PC-3 (cell line): ENCODE results near the gene MSX1. TPM values are rescaled to one million over a fixed set of nuclear protein-coding genes. Genes with fewer than 3 reads are reported as not detected.

Experiments used
- ATAC-seq: fragments of 200-7000 bp; cut with Tn5 transposase; 2 replicates; pipeline ENCODE4 v1.9.1; 2020; ENCODE audit warnings: mild to moderate bottlenecking, moderate library complexity
- BruUV-seq: library from RNA; stranded (reverse); fragments of 400-500 nt; replicated peaks from 2 replicates; lab custom pipeline; 2021; lab: Mats Ljungman, UMichigan
- CTCF ChIA-PET: fragments of 300-600 bp; sonication (Branson Sonifier 250); formaldehyde crosslinking; loops from one replicate; lab custom pipeline; 2022; ENCODE audit warnings: antibody characterized with exemption; lab: Charles Lee
- POLR2A ChIA-PET: fragments of 300-600 bp; sonication (Branson Sonifier 250); formaldehyde crosslinking; loops from one replicate; lab custom pipeline; 2022; ENCODE audit warnings: antibody characterized with exemption; ENCODE audit not compliant: unreplicated experiment; lab: Charles Lee
- DNase-seq: peaks from one replicate; pipeline ENCODE4 v3.0.0-alpha.2; 2015
- H2AFZ ChIP-seq: fragments of 300-600 bp; sonication (generic); 2 replicates; pipeline ENCODE4 v1.6.0; 2016; ENCODE audit warnings: antibody characterized with exemption, low read length
- H3F3A ChIP-seq: fragments of 300-600 bp; sonication (generic); one replicate; pipeline ENCODE4 v1.6.0; 2017; ENCODE audit warnings: antibody characterized with exemption, low read length, control low read depth, mild to moderate bottlenecking; ENCODE audit not compliant: unreplicated experiment
- H3K27ac ChIP-seq: fragments of 300-600 bp; sonication (generic); 2 replicates; pipeline ENCODE4 v1.5.1; 2016; ENCODE audit warnings: mild to moderate bottlenecking, low read length
- H3K27me3 ChIP-seq: fragments of 300-600 bp; sonication (generic); 2 replicates; pipeline ENCODE4 v1.6.1; 2016; ENCODE audit warnings: low read length, mixed read lengths
- H3K36me3 ChIP-seq: fragments of 300-600 bp; sonication (generic); 2 replicates; pipeline ENCODE4 v1.6.1; 2016; ENCODE audit warnings: low read depth, mixed run types, low read length, mixed read lengths
- H3K4me1 ChIP-seq: fragments of 300-600 bp; sonication (generic); 2 replicates; pipeline ENCODE4 v1.5.1; 2016; ENCODE audit warnings: low read length; ENCODE audit not compliant: insufficient read depth
- H3K4me2 ChIP-seq: fragments of 300-600 bp; sonication (generic); 2 replicates; pipeline ENCODE4 v1.6.0; 2016; ENCODE audit warnings: low read length
- H3K4me3 ChIP-seq: fragments of 300-600 bp; sonication (generic); 2 replicates; pipeline ENCODE4 v1.5.1; 2016; ENCODE audit warnings: mild to moderate bottlenecking, low read length, mixed read lengths
- H3K79me2 ChIP-seq: fragments of 300-600 bp; sonication (generic); 2 replicates; pipeline ENCODE4 v1.6.1; 2017; ENCODE audit warnings: low read length, mixed read lengths
- H3K9ac ChIP-seq: fragments of 300-600 bp; sonication (generic); 2 replicates; pipeline ENCODE4 v1.6.0; 2016; ENCODE audit warnings: mild to moderate bottlenecking, low read length
- H3K9me2 ChIP-seq: fragments of 300-600 bp; sonication (generic); replicated peaks from 2 replicates; pipeline ENCODE4 v1.6.1; 2016; ENCODE audit warnings: mixed run types, low read length, mixed read lengths
- H3K9me3 ChIP-seq: fragments of 300-600 bp; sonication (generic); 2 replicates; pipeline ENCODE4 v1.6.1; 2016; ENCODE audit warnings: low read length, mixed read lengths
- H4K20me1 ChIP-seq: fragments of 300-600 bp; sonication (generic); 2 replicates; pipeline ENCODE4 v1.6.1; 2016; ENCODE audit warnings: low read length, mixed read lengths
- CTCF ChIP-seq: fragments of 300-600 bp; sonication (generic); conservative IDR thresholded peaks from 2 replicates; pipeline ENCODE4 v1.5.1; 2017; ENCODE audit warnings: antibody characterized with exemption, low read depth, mild to moderate bottlenecking, low read length
- EZH2 ChIP-seq: fragments of 300-600 bp; sonication (generic); IDR thresholded peaks from one replicate; pipeline ENCODE4 v1.6.1; 2017; ENCODE audit warnings: antibody characterized with exemption, mild to moderate bottlenecking, low read length; ENCODE audit not compliant: unreplicated experiment
- EZH2phosphoT487 ChIP-seq: fragments of 300-600 bp; sonication (generic); IDR thresholded peaks from 2 replicates; pipeline ENCODE4 v1.6.1; 2018; ENCODE audit warnings: mild to moderate bottlenecking, antibody characterized with exemption, low read length, borderline replicate concordance
- intact Hi-C: fragments of 100-400 bp; cut with micrococcal nuclease; formaldehyde crosslinking; loops from 2 replicates; pipeline ENCODE4 v1.9.0; 2023
- total RNA-seq: library from RNA; depleted of rRNA; stranded (reverse); fragments of >200 nt; gene quantifications from 2 replicates; pipeline ENCODE4 v1.2.3, GENCODE V29; 2014

The MSX1 gene
- total RNA-seq, 1 experiment from 2014 or later, result 7.5 TPM

GRCh38 chr4:4824232-4824631, 35.2 kb upstream of the MSX1 start:
- POLR2A ChIA-PET, result no interaction called here

GRCh38 chr4:4825431-4825830, 34.0 kb upstream of the MSX1 start:
- TF ChIP-seq CTCF, result no peak
- TF ChIP-seq EZH2phosphoT487, result no peak
- no peak for TF ChIP-seq EZH2
- H3K79me2 ChIP-seq, result no peaks in the 10 kb centered on the region
- H3K9ac ChIP-seq, result no peak overlapping the region
- ChIA-PET POLR2A (no interaction called here), CTCF (no interaction called here)
- H3K4me1 ChIP-seq, result no peaks in the 10 kb centered on the region
- H3F3A ChIP-seq, result no peaks in the 10 kb centered on the region
- ATAC-seq (no peak), DNase-seq (no peak)
- intact Hi-C loops, result no loop called here
- no peak overlapping the region for H3K4me3 ChIP-seq
- no peaks in the 10 kb centered on the region for H3K36me3 ChIP-seq
- H3K9me3 ChIP-seq, result no peaks in the 10 kb centered on the region
- no peaks in the 10 kb centered on the region for H3K9me2 ChIP-seq
- H3K27me3 ChIP-seq, result no peaks in the 10 kb centered on the region
- H3K27ac ChIP-seq, result no peak overlapping the region
- H2AFZ ChIP-seq, result no peak overlapping the region
- H3K4me2 ChIP-seq, result no peak overlapping the region
- BruUV-seq, result no TSS peak
- no peaks in the 10 kb centered on the region for H4K20me1 ChIP-seq

More at GRCh38 chr4:4824232-4824631, 35.2 kb upstream of the MSX1 start:
- DNase-seq, result no peak
- Histone ChIP-seq H3K36me3 (no peaks in the 10 kb centered on the region), H3K9me3 (no peaks in the 10 kb centered on the region), H3F3A (no peaks in the 10 kb centered on the region), H4K20me1 (no peaks in the 10 kb centered on the region), H3K9ac (no peak overlapping the region), H2AFZ (no peak overlapping the region), H3K27ac (no peak overlapping the region), H3K4me1 (no peaks in the 10 kb centered on the region), H3K27me3 (no peaks in the 10 kb centered on the region), H3K9me2 (no peaks in the 10 kb centered on the region), H3K4me3 (no peak overlapping the region), H3K4me2 (no peak overlapping the region), H3K79me2 (no peaks in the 10 kb centered on the region)
- CTCF ChIA-PET, result no interaction called here
- no TSS peak for BruUV-seq
- no peak for ATAC-seq
- no peak for TF ChIP-seq EZH2
- no peak for TF ChIP-seq CTCF
- no peak for TF ChIP-seq EZH2phosphoT487
- intact Hi-C loops, result no loop called here

- no peak overlapping the region for H3K27ac ChIP-seq
- ATAC-seq, result no peak
These were observed 29.6 kb upstream of the MSX1 start for GRCh38 chr4:4829837-4830236.

More at GRCh38 chr4:4829837-4830236, 29.6 kb upstream of the MSX1 start:
- Histone ChIP-seq H3K9me3 (no peaks in the 10 kb centered on the region), H3K4me1 (no peaks in the 10 kb centered on the region), H3K9me2 (no peaks in the 10 kb centered on the region), H3K4me3 (no peak overlapping the region), H3F3A (no peaks in the 10 kb centered on the region), H3K4me2 (no peak overlapping the region), H3K79me2 (no peaks in the 10 kb centered on the region), H3K27me3 (peaks cover 5% of the 10 kb centered on the region; the same call in 1 of the 2 replicates), H2AFZ (no peak overlapping the region), H4K20me1 (no peaks in the 10 kb centered on the region), H3K36me3 (no peaks in the 10 kb centered on the region), H3K9ac (no peak overlapping the region)
- no TSS peak for BruUV-seq
- DNase-seq, result no peak
- ChIA-PET POLR2A (no interaction called here), CTCF (no interaction called here)
- intact Hi-C loops, result no loop called here
- TF ChIP-seq EZH2, result no peak
